ENCODE results near the gene HOXD11.

- no peak for TF ChIP-seq CTCF (IDR thresholded peaks at IDR 0.05 in 4 of 5, conservative IDR thresholded peaks at IDR 0.05 in 1 of 5)
- TF ChIP-seq POLR2A (IDR thresholded peaks at IDR 0.05) = no peak
These were observed 40.2 kb upstream of the HOXD11 start for GRCh38 chr2:176066645-176067588.

Measured in gastrocnemius medialis (tissue), 4 donors.